ENCODE measurements around the gene MAD1L1.

DNA sequence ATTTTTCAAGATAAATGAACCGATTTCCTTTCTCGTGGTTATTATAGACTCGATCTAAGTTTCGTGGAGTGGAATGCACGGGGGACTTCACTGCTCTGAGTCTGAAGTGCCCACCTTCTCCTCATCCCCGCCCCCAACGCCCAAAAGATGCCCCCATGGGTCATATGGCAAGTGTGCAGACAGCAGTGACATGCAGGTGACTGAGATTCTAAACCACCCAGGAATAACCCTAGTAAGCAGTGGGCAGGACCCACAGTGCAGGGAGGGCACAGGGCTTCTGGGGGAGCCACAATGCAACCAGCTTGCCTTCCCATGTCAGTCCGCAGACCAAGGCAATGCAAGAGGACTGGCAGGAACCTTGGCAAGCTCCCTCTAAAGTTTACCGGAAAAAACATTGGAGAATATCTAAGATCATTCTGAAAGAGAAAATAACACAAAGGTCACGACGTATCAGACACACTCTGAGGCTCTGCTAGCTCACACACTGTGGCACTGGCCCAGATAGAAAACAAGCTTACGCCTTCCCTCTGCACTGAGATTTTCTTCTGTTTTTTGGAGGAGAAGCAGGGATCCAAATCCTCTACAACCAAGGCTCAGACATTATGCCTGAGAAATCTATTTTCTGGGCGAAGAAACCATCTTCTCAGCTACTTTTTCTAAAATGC is 239.6 kb downstream of the MAD1L1 start:
- TF ChIP-seq, protein P1, sequence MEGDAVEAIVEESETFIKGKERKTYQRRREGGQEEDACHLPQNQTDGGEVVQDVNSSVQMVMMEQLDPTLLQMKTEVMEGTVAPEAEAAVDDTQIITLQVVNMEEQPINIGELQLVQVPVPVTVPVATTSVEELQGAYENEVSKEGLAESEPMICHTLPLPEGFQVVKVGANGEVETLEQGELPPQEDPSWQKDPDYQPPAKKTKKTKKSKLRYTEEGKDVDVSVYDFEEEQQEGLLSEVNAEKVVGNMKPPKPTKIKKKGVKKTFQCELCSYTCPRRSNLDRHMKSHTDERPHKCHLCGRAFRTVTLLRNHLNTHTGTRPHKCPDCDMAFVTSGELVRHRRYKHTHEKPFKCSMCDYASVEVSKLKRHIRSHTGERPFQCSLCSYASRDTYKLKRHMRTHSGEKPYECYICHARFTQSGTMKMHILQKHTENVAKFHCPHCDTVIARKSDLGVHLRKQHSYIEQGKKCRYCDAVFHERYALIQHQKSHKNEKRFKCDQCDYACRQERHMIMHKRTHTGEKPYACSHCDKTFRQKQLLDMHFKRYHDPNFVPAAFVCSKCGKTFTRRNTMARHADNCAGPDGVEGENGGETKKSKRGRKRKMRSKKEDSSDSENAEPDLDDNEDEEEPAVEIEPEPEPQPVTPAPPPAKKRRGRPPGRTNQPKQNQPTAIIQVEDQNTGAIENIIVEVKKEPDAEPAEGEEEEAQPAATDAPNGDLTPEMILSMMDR (conservative IDR thresholded peaks at IDR 0.05 in 1 of 2, IDR thresholded peaks at IDR 0.05 in 1 of 2; ENCODE audit: low read depth in 1 of 2, low read length in 2 of 2), result no peak
- TF ChIP-seq EZH2 (IDR thresholded peaks at IDR 0.05; ENCODE audit: low read length, missing control alignments), result no peak

Data from fibroblast of lung (primary cell).